ENCODE measurements around the gene ATP8B3.
A peak's percentile ranks its signal among the peaks of the same experiment; 100 is the strongest.

The ATP8B3 gene

DNA sequence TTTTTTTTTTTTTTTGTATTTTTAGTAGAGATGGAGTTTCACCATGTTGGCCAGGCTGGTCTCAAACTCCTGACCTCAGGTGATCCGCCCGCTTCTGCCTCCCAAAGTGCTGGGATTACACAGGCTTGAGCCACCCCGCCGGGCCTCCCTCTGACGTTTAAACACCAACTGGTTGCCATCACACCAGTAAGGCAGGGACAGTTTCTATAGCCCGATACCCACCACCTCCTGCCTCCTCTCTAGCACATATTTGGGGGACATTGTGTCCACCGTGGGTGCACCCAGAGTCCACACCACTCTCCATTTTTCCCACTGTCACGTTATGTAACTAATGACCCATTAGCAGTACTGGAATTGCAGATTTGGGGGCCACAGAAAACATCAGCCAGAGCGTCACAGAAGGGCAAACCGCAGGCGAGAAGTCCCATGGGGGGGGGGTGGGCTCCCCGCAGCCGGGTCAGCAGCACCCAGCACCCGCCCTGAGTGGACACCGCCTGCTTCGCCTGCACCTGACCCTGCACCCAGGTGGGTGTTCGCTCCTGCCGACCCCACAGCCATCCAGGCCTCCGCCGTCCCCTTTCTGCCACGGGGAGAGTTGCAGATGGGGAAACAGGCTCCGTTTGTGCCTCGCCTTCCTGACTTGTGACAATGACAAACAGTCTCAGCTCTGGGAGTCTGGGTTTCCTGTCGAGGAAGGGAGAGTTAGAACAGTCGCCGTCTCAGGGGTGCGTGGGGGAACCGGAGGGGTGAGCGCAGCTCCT is 55.2 kb downstream of the ATP8B3 start:
- TF ChIP-seq, protein P1, sequence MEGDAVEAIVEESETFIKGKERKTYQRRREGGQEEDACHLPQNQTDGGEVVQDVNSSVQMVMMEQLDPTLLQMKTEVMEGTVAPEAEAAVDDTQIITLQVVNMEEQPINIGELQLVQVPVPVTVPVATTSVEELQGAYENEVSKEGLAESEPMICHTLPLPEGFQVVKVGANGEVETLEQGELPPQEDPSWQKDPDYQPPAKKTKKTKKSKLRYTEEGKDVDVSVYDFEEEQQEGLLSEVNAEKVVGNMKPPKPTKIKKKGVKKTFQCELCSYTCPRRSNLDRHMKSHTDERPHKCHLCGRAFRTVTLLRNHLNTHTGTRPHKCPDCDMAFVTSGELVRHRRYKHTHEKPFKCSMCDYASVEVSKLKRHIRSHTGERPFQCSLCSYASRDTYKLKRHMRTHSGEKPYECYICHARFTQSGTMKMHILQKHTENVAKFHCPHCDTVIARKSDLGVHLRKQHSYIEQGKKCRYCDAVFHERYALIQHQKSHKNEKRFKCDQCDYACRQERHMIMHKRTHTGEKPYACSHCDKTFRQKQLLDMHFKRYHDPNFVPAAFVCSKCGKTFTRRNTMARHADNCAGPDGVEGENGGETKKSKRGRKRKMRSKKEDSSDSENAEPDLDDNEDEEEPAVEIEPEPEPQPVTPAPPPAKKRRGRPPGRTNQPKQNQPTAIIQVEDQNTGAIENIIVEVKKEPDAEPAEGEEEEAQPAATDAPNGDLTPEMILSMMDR (IDR thresholded peaks at IDR 0.05) = no peak
- DNase-seq (ENCODE audit: low spot score) = no peak
- peak overlapping the region; percentile 22 for H3K4me3 ChIP-seq

DNA sequence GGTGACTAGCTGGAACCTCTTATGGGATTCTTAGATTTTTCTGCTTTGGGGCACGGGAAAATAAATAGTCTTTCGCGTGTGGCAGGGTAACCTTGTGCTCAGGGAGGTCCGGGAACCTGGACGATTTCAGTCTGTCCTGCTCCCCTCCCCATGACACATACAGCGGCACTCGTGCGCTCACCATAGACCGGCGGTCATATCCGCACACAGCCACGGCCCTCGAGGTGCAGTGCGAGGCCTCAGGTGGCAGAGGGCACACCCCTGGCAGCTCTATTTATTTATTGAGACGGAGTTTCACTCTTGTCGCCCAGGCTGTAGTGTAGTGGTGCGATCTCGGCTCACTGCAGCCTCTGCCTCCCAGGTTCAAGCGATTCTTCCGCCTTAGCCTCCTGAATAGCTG is 55.8 kb downstream of the ATP8B3 start:
- TF ChIP-seq, protein P1 (IDR thresholded peaks at IDR 0.05) = no peak
- DNase-seq (ENCODE audit: low spot score) = no peak
- H3K4me3 ChIP-seq = no peak overlapping the region
- H3K27ac ChIP-seq = no peak overlapping the region

More for the DNA sequence above, 55.2 kb downstream of the ATP8B3 start:
- H3K27ac ChIP-seq = no peak overlapping the region

DNA sequence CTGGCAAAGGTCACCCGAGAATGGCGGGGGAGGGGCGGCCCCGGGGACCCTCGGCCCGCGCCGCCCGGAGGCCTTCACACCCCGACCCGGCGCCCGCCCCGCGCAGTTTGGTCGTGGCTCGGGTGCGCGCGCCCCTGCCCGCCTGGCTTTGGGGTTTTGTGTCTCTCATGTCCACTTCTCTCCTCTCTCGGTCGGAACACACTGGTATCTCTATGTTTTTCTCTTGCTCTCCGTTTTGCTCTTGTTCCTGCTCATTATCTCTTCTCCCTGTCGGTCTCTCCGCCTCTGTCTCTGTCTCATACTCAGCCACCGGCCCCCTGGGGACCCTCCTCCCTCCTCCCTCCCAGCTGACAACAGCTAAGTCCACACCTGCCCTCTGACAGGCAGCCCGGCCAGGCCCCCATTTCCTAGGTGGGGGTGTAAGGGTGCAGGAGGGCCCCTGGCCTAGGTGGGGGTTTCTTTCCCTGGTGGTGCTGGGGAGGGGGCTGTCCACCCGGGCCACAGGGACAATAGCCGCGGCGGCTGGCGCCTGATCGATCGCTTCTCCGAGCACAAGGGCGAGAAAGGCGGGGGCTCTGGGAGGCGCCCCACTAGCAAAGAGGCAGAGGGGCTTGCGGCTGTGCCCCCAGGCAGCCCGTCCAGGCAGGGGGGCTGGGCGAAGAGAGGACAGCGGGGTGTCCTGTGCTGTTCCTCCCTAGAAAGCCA is 56.5 kb downstream of the ATP8B3 start:
- Histone ChIP-seq H3K4me3 (no peak overlapping the region), H3K27ac (no peak overlapping the region)
- TF ChIP-seq, protein P1 (IDR thresholded peaks at IDR 0.05) = no peak
- DNase-seq (ENCODE audit: low spot score) = no peak

DNA sequence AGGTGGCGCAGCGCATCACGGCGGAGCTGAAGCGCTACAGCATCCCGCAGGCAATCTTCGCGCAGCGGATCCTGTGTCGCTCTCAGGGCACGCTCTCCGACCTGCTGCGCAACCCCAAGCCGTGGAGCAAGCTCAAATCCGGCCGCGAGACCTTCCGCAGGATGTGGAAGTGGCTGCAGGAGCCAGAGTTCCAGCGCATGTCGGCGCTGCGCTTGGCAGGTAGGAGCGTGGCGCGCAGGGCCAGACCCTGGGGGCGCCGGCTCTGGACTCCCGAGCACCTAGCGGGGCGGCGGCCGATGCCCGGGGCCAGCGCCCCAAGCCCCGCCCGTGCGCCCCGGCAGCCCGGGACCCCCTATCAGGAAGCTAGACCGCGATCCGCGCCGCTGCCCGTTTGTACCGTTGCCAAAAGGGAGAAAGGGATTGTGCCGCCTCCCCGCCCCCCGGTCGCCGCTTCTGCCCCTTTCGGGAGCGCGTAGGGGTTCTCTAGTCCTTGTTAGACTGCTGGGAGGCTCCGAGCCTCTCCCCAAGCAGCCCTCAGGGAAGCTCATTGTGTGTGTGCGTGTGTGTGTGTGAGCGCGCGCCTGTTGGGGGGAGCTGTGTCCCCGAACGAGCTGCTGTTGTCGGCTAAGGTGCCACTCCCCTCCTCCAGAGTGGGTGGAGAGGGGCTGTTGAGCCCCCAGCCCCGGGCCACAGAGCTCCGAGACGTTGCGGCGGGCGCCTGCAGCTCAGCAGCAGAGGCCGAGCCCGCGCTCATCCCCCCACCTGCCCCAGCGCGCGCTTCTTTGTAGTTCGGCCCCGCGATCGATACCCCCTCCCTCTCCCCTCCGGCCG is 57.2 kb downstream of the ATP8B3 start:
- TF ChIP-seq, protein P1 (IDR thresholded peaks at IDR 0.05) = no peak
- no peak for DNase-seq (ENCODE audit: low spot score)
- Histone ChIP-seq H3K27ac (no peak overlapping the region), H3K4me3 (no peak overlapping the region)

DNA sequence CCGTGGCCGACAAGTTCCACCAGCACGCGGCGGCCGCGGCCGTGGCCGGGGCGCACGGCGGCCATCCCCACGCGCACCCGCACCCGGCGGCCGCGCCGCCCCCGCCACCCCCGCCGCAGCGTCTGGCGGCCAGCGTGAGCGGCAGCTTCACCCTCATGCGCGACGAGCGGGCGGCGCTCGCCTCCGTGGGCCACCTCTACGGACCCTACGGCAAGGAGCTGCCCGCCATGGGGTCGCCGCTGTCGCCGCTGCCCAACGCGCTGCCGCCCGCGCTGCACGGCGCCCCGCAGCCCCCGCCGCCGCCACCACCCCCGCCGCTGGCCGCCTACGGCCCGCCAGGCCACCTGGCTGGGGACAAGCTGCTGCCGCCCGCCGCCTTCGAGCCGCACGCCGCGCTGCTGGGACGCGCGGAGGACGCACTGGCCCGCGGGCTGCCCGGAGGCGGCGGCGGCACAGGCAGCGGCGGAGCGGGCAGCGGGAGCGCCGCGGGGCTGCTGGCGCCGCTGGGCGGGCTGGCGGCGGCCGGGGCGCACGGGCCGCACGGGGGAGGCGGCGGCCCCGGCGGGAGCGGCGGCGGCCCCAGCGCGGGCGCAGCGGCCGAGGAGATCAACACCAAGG is 57.9 kb downstream of the ATP8B3 start:
- TF ChIP-seq, protein P1 (IDR thresholded peaks at IDR 0.05) = no peak
- no peak for DNase-seq (ENCODE audit: low spot score)
- no peak overlapping the region for H3K4me3 ChIP-seq

DNA sequence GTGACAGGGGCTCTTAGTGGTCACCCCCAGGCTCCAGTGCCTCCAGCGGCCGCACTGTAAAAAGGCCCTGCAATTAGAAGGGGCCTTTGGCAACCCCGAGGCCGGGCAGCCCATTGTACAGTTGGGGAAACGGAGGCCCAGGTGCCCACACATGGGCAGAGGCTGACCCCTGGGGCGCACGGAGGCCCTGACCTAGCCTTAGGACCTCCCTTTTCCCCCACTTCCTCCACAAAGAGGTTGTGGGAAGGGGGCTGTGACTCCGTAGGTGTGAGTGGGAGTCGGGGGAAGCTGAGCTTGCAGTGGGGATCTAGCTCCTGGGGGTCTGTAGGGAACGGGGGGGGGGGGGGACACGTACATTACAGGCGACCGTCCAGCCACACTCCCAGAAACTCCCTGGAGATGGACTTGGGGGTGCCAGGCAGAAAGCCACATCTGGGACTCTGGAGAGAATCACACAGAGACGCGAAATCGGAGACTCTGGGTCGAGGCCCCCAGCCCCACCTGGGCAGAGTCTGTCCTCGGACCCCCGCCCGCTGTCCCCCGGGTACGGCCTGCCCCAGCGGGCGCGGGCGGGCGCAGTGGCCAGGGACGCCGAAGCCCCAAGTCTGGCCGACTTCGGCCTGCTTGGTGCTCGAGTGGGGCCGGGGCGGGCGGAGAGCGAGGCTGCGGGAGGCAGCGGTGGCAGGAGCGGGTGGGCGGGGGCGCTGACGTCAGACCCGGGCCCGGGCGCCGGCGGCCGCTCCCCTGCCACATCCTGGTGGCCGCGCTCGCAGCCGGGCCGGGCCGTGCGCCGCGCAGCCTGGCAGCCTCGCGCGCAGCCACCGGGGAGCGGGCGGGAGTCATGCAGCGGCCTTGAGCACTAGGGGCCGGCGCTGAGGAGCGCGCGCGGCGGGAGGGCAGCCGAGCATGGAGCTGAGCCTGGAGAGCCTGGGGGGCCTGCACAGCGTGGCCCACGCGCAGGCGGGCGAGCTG is 59.0 kb downstream of the ATP8B3 start, which contains the start of gene ONECUT3:
ONECUT3 (plus strand) TSS at position 750 of the 972 bp plus-strand sequence; CDS start at position 907, 157 bp downstream.
- H3K4me3 ChIP-seq = no peak within 1 kb of the TSS
- TF ChIP-seq, protein P1 (IDR thresholded peaks at IDR 0.05) = no peak
- H3K27ac ChIP-seq = no peak within 1 kb of the TSS
- DNase-seq (ENCODE audit: low spot score) = no peak

More for the DNA sequence above, 57.9 kb downstream of the ATP8B3 start:
- no peak overlapping the region for H3K27ac ChIP-seq
